ENCODE results near the gene SNAP29.
A peak's percentile ranks its signal among the peaks of the same experiment; 100 is the strongest.
"Not testable (repeated sequence)": the region's sequence is repeated elsewhere in the genome, so short reads cannot be mapped to it uniquely, and the experiment has no call there.

Gene SNAP29

GRCh38 chr22:20903093-20903492 is 44.3 kb downstream of the SNAP29 start:
- DNase-seq, result no peak

- DNase-seq, result peak; percentile 93
Observed at GRCh38 chr22:20904008-20904979, 45.5 kb downstream of the SNAP29 start.

- no peak for DNase-seq
Observed at GRCh38 chr22:20904980-20905355, 46.2 kb downstream of the SNAP29 start.

GRCh38 chr22:20905415-20906386 is 46.9 kb downstream of the SNAP29 start:
- no peak for DNase-seq

- no peak for DNase-seq
Observed at GRCh38 chr22:20906387-20906767, 47.6 kb downstream of the SNAP29 start.

GRCh38 chr22:20908717-20909116 is 49.9 kb downstream of the SNAP29 start:
- DNase-seq, result not testable (repeated sequence)

GRCh38 chr22:20909543-20910303 is 50.9 kb downstream of the SNAP29 start:
- DNase-seq, result no peak

- DNase-seq, result no peak
Observed at GRCh38 chr22:20912494-20912893, 53.7 kb downstream of the SNAP29 start.

GRCh38 chr22:20916916-20917810 is 58.4 kb downstream of the SNAP29 start, which contains the start of gene CRKL:
TSS of gene CRKL (plus strand) at chr22:20917407. CDS start at chr22:20917935, 528 bp downstream.
- DNase-seq, result peak; percentile 98

GRCh38 chr22:20918663-20919218 is 59.9 kb downstream of the SNAP29 start:
- peak; percentile 24 for DNase-seq

- no peak for DNase-seq
Observed at GRCh38 chr22:20919718-20920117, 60.9 kb downstream of the SNAP29 start.

GRCh38 chr22:20920881-20921203 is 62.0 kb downstream of the SNAP29 start:
- DNase-seq, result no peak

- peak; percentile 53 for DNase-seq
Observed at GRCh38 chr22:20922141-20922751, 63.4 kb downstream of the SNAP29 start.

- no peak for DNase-seq
Observed at GRCh38 chr22:20926243-20926642, 67.4 kb downstream of the SNAP29 start.

GRCh38 chr22:20927940-20928572 is 69.2 kb downstream of the SNAP29 start:
- no peak for DNase-seq

GRCh38 chr22:20928573-20928967 is 69.8 kb downstream of the SNAP29 start:
- DNase-seq, result no peak

- no peak for DNase-seq
Observed at GRCh38 chr22:20930004-20930403, 71.2 kb downstream of the SNAP29 start.

GRCh38 chr22:20930435-20930834 is 71.6 kb downstream of the SNAP29 start:
- DNase-seq, result not testable (repeated sequence)

- no peak for DNase-seq
Observed at GRCh38 chr22:20931126-20931654, 72.4 kb downstream of the SNAP29 start.

- DNase-seq, result no peak
Observed at GRCh38 chr22:20933910-20934309, 75.1 kb downstream of the SNAP29 start.

Measured in EL (cell line).